ENCODE data around the gene MTCL1.

The MTCL1 gene

GRCh38 chr18:8769509-8770095 is 64.2 kb downstream of the MTCL1 start:
- no peak for DNase-seq (ENCODE audit: low read depth, low spot score)

- DNase-seq (ENCODE audit: low read depth, low spot score), result no peak
These were observed 65.3 kb downstream of the MTCL1 start for GRCh38 chr18:8770657-8771056.

GRCh38 chr18:8771930-8772329 is 66.6 kb downstream of the MTCL1 start:
- no peak for DNase-seq (ENCODE audit: low read depth, low spot score)

- no peak for DNase-seq (ENCODE audit: low read depth, low spot score)
These were observed 68.6 kb downstream of the MTCL1 start for GRCh38 chr18:8773980-8774379.

GRCh38 chr18:8776013-8776943 is 70.9 kb downstream of the MTCL1 start:
- no peak for DNase-seq (ENCODE audit: low read depth, low spot score)

GRCh38 chr18:8777846-8778245 is 72.5 kb downstream of the MTCL1 start:
- DNase-seq (ENCODE audit: low read depth, low spot score), result no peak

GRCh38 chr18:8778386-8778785 is 73.0 kb downstream of the MTCL1 start:
- no peak for DNase-seq (ENCODE audit: low read depth, low spot score)

- DNase-seq (ENCODE audit: low read depth, low spot score), result no peak
These were observed 73.5 kb downstream of the MTCL1 start for GRCh38 chr18:8778824-8779223.

GRCh38 chr18:8779251-8779650 is 73.9 kb downstream of the MTCL1 start:
- DNase-seq (ENCODE audit: low read depth, low spot score), result no peak

- DNase-seq (ENCODE audit: low read depth, low spot score), result no peak
These were observed 74.9 kb downstream of the MTCL1 start for GRCh38 chr18:8780227-8780626.

- DNase-seq (ENCODE audit: low read depth, low spot score), result no peak
These were observed 76.3 kb downstream of the MTCL1 start for GRCh38 chr18:8781671-8782070.

GRCh38 chr18:8783335-8783993 is 78.1 kb downstream of the MTCL1 start:
- no peak for DNase-seq (ENCODE audit: low read depth, low spot score)

GRCh38 chr18:8783994-8784530 is 78.7 kb downstream of the MTCL1 start:
- DNase-seq (ENCODE audit: low read depth, low spot score), result no peak

- DNase-seq (ENCODE audit: low read depth, low spot score), result no peak
These were observed 79.9 kb downstream of the MTCL1 start for GRCh38 chr18:8785261-8785660.

GRCh38 chr18:8785855-8786482 is 80.6 kb downstream of the MTCL1 start:
- DNase-seq (ENCODE audit: low read depth, low spot score), result no peak

GRCh38 chr18:8786483-8787370 is 81.4 kb downstream of the MTCL1 start:
- DNase-seq (ENCODE audit: low read depth, low spot score), result no peak

- DNase-seq (ENCODE audit: low read depth, low spot score), result no peak
These were observed 82.0 kb downstream of the MTCL1 start for GRCh38 chr18:8787371-8787670.

GRCh38 chr18:8787794-8788193 is 82.4 kb downstream of the MTCL1 start:
- DNase-seq (ENCODE audit: low read depth, low spot score), result no peak

- no peak for DNase-seq (ENCODE audit: low read depth, low spot score)
These were observed 83.4 kb downstream of the MTCL1 start for GRCh38 chr18:8788503-8789429.

- DNase-seq (ENCODE audit: low read depth, low spot score), result no peak
These were observed 85.9 kb downstream of the MTCL1 start for GRCh38 chr18:8791171-8791651.

All from activated naive CD8-positive, alpha-beta T cell treated with anti-CD3 and anti-CD28 coated beads, Interleukin-2, amount 50 U/mL, for 16 hours (primary cell).